T-helper 17 cell (primary cell): Measurements from ENCODE around the gene KRTAP9-9. TPM values are rescaled to one million over a fixed set of nuclear protein-coding genes. Genes with fewer than 3 reads are reported as not detected.
"Not testable (repeated sequence)": the region's sequence is repeated elsewhere in the genome, so short reads cannot be mapped to it uniquely, and the experiment has no call there.

ENCODE experiments used
- ATAC-seq: fragments of 150-1000 bp; cut with Tn5 transposase; 2 replicates; pipeline ENCODE4 v1.10.0; 2021; ENCODE audit warnings: mild to moderate bottlenecking, moderate library complexity
- DNase-seq, 3 donors: peaks; one replicate each; pipeline versions ENCODE4 v3.0.0 to v3.0.0-alpha.2; 2020 to 2021
- H3K9me3 ChIP-seq: one replicate; pipeline ENCODE4 v1.7.0; 2013; ENCODE audit warnings: low read length, mild to moderate bottlenecking; ENCODE audit not compliant: control insufficient read depth, poor library complexity, severe bottlenecking
- H3K27ac Mint-ChIP-seq: one replicate; pipeline ENCODE4 v1.8.0; 2022; ENCODE audit warnings: mild to moderate bottlenecking, moderate library complexity, mixed read lengths
- H3K27me3 Mint-ChIP-seq: one replicate; pipeline ENCODE4 v1.8.0; 2022; ENCODE audit warnings: mixed read lengths
- H3K36me3 Mint-ChIP-seq: one replicate; pipeline ENCODE4 v1.8.0; 2022; ENCODE audit warnings: low read depth, mixed read lengths
- H3K4me1 Mint-ChIP-seq: one replicate; pipeline ENCODE4 v1.8.0; 2022; ENCODE audit warnings: mild to moderate bottlenecking, mixed read lengths
- H3K4me3 Mint-ChIP-seq: one replicate; pipeline ENCODE4 v1.8.0; 2022; ENCODE audit warnings: mild to moderate bottlenecking, moderate library complexity, mixed read lengths
- total RNA-seq, 4 donors: library from RNA in 2 of 4; stranded (reverse) in 2 of 4; gene quantifications; one replicate each; pipeline ENCODE4 v1.2.3 and lab custom pipeline; 2022 to 2026

KRTAP9-9 gene
- total RNA-seq, result not detected
- 0 reads per million in 2 donors for total RNA-seq (lab: John Stamatoyannopoulos, UW)

DNA sequence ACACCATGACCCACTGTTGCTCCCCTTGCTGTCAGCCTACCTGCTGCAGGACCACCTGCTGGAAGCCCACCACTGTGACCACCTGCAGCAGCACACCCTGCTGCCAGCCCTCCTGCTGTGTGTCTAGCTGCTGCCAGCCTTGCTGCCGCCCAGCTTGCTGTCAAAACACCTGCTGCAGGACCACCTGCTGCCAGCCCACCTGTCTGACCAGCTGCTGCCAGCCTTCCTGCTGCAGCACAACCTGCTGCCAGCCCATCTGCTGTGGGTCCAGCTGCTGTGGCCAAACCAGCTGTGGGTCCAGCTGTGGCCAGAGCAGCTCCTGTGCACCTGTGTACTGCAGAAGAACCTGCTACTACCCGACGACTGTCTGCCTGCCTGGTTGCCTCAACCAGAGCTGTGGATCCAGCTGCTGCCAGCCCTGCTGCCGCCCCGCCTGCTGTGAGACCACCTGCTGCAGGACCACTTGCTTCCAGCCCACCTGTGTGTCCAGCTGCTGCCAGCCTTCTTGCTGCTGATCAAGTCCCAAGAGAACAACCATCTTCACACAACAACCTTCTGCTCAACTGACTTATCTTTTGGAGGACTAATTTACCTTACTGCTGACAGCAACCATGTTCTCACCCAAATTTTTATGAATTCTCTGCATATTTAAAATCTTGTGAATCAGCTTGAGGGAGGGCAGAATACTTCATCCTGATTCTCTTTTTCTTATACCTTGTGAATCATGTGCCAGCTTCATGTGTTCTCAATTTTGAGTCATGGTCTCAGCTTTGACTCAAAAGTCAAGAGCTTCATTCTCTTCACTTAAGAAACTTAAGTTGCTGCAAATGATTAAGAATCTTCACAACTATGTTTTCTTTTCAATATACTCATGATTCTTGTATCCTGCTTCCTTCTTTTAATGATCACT is at the start of gene KRTAP9-9:
Gene KRTAP9-9 (plus strand): TSS at position 4 of the 910 bp plus-strand sequence.
- H3K27me3 Mint-ChIP-seq, result peaks cover 56% of the 10 kb centered on the region
- H3K36me3 Mint-ChIP-seq, DNase-seq, ATAC-seq, H3K4me1 Mint-ChIP-seq, H3K9me3 ChIP-seq, H3K4me3 Mint-ChIP-seq, H3K27ac Mint-ChIP-seq: not testable (repeated sequence)

DNA sequence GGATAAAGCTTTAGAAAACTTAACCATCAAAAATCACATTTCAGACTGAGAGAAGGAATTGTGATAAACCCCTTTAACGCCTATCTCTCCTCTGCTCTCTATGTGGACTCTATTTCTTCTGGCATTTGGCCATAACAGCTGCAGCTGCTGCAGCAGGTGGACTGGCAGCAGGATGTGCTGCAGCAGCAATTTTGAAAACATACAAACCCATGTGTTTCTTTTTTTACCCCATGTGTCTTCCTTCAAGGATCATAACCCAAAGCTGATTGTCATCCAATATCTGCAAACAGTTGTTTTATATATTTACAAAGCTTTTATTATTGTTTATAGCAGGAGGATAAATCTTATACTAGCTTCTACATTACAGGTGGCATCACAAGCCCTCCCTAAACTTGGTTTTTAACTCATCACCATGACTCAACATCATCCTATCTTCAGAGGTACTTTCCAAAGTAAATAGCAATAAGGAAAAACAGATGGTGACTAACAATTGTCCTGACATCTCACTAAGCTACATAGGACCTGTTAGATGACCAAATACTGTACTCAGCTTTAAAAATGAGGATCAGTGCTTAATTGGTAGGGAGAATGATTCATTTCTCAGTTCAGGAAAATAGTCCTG is 43.2 kb upstream of the KRTAP9-9 start:
- H3K4me1 Mint-ChIP-seq, result peaks cover 2% of the 10 kb centered on the region
- H3K36me3 Mint-ChIP-seq, result peaks cover 2% of the 10 kb centered on the region
- no peak overlapping the region for H3K27ac Mint-ChIP-seq
- peaks cover 42% of the 10 kb centered on the region for H3K27me3 Mint-ChIP-seq
- no peak for ATAC-seq
- no peak for DNase-seq
- H3K9me3 ChIP-seq, result no peaks in the 10 kb centered on the region
- no peak overlapping the region for H3K4me3 Mint-ChIP-seq

DNA sequence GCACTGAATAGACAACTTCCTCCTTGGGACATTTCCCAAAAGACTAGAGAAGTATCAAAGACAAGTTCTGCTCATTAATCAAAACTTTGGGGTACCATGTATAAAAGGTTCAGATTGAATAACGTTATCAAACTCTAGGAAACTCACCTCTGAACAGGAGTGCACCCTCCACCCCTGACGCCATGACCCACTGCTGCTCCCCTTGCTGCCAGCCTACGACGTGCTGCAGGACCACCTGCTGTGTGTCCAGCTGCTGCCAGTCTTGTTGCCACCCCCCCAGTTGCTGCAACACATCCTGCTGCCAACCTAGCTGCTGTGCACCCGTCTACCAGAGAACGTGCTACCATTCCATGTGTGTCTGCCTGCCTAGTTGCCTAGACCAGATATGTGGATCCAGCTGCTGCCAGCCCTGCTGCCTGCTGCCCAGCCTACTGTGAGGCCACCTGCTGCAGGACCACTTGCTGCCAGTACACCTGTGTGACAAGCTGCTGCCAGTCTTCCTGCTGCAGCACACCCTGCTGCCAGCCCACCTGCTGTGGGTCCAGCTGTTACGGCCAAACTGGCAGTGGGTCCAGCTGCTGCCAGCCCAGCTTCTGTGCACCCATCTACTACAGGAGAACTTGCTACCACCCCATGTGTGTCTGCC is 42.5 kb upstream of the KRTAP9-9 start:
- Mint-ChIP-seq H3K27me3 (peaks cover 42% of the 10 kb centered on the region), H3K27ac (no peak overlapping the region), H3K4me3 (no peak overlapping the region), H3K36me3 (peaks cover 2% of the 10 kb centered on the region), H3K4me1 (peaks cover 2% of the 10 kb centered on the region)
- ATAC-seq (no peak), DNase-seq (no peak)
- no peaks in the 10 kb centered on the region for H3K9me3 ChIP-seq

DNA sequence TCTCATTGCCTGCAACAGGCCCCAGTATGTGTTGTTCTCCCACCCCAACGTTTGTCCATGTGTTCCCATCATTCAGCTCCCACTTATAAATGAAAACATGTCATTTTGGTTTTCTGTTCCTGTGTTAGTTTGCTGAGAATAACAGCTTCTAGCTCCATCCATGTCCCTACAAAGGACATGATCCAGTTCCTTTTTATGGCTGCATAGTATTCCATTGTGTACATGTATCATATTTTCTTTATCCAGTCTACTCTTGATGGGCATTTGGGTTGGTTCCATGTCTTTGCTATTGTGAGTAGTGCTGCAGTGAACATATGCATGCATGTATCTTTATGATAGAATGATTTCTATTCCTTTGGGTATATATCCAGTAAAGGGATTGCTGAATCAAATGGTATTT is 39.5 kb upstream of the KRTAP9-9 start:
- no peak for ATAC-seq
- H3K36me3 Mint-ChIP-seq, result no peaks in the 10 kb centered on the region
- no peak for DNase-seq

DNA sequence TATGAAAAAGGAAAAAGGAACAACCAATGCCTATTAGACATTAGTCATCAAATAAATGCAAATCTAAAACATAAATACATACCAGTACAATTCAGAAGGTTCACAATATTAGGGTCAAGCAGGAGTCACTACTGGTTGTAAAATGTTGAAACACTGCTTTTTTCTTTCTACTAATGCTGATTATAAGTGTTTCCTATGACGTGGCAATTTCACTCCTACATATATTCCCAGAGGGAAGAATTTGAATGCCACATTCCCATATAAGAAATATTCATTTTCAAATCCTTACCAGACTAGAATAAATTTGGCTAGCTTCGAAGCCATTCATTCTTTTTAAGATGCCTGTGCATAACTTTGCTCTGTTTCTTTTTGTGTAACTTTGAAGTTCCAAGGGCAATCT is 31.4 kb upstream of the KRTAP9-9 start:
- Mint-ChIP-seq H3K27me3 (peaks cover 19% of the 10 kb centered on the region), H3K4me1 (no peaks in the 10 kb centered on the region), H3K4me3 (no peak overlapping the region), H3K36me3 (no peaks in the 10 kb centered on the region), H3K27ac (no peak overlapping the region)
- no peaks in the 10 kb centered on the region for H3K9me3 ChIP-seq
- DNase-seq, result no peak
- ATAC-seq, result no peak

More for the DNA sequence above, 39.5 kb upstream of the KRTAP9-9 start:
- H3K9me3 ChIP-seq, result no peaks in the 10 kb centered on the region
- H3K4me1 Mint-ChIP-seq, result peaks cover 2% of the 10 kb centered on the region
- H3K27me3 Mint-ChIP-seq, result peaks cover 26% of the 10 kb centered on the region
- no peak overlapping the region for H3K4me3 Mint-ChIP-seq
- no peak overlapping the region for H3K27ac Mint-ChIP-seq

DNA sequence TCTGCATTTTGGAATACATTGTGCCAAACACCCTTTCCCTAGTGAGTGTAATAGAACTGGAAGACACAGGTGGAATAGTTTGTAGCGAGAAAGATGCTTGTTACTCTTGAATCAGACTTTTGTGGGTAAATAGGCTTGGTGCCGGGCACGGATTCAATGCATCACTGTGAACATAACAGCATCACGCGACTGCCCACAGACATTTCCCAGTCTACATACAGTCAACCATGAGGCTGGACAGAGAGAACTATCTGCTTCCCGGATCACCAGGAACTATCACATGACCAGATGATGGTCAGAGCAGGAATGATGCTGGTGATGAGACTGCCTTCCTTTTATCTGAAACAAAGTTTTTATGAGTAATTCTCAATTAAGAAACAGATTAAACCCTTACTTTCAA is 29.1 kb upstream of the KRTAP9-9 start:
- H3K36me3 Mint-ChIP-seq, result no peaks in the 10 kb centered on the region
- peaks cover 19% of the 10 kb centered on the region for H3K27me3 Mint-ChIP-seq
- H3K4me3 Mint-ChIP-seq, result no peak overlapping the region
- no peaks in the 10 kb centered on the region for H3K9me3 ChIP-seq
- DNase-seq (no peak), ATAC-seq (no peak)
- no peak overlapping the region for H3K27ac Mint-ChIP-seq
- no peaks in the 10 kb centered on the region for H3K4me1 Mint-ChIP-seq

DNA sequence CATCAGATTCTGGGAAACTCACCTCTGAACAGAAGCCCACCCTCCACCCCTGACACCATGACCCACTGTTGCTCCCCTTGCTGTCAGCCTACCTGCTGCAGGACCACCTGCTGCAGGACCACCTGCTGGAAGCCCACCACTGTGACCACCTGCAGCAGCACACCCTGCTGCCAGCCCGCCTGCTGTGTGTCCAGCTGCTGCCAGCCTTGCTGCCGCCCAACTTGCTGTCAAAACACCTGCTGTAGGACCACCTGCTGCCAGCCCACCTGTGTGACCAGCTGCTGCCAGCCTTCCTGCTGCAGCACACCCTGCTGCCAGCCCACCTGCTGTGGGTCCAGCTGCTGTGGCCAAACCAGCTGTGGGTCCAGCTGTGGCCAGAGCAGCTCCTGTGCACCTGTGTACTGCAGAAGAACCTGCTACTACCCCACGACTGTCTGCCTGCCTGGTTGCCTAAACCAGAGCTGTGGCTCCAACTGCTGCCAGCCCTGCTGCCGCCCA is 28.5 kb upstream of the KRTAP9-9 start, which contains the start of gene KRTAP9-2:
Gene KRTAP9-2 (plus strand): TSS at position 51 of the 498 bp plus-strand sequence. CDS start 7 bp downstream, at position 58.
- H3K4me1 Mint-ChIP-seq, H3K4me3 Mint-ChIP-seq, DNase-seq, H3K27ac Mint-ChIP-seq, H3K36me3 Mint-ChIP-seq, ATAC-seq, H3K9me3 ChIP-seq: not testable (repeated sequence)
- H3K27me3 Mint-ChIP-seq, result peaks cover 21% of the 10 kb centered on the region

DNA sequence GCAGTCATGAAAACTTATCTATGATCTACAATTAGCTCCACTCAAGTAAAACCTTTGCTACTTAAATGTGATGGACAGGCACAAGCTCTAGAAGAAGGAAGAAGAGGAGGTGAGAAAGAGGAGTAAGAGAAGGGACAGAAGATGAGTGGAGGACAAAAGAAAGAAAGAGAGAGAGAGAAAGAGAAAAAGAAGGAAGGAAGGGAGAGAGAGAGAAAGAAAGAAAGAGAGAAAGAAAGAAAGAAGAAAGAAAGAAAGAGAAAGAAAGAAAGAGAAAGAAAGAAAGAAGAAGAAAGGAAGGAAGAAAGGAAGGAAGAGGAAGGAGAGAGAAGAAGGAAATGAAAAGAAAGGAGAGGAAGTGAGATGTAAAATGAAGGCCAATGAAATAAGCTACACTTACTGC is 25.1 kb upstream of the KRTAP9-9 start:
- ATAC-seq (no peak), DNase-seq (no peak)
- no peaks in the 10 kb centered on the region for H3K9me3 ChIP-seq
- H3K36me3 Mint-ChIP-seq, result peaks cover 4% of the 10 kb centered on the region
- no peaks in the 10 kb centered on the region for H3K4me1 Mint-ChIP-seq
- H3K27me3 Mint-ChIP-seq, result peaks cover 34% of the 10 kb centered on the region
- H3K27ac Mint-ChIP-seq, result no peak overlapping the region
- H3K4me3 Mint-ChIP-seq, result no peak overlapping the region

DNA sequence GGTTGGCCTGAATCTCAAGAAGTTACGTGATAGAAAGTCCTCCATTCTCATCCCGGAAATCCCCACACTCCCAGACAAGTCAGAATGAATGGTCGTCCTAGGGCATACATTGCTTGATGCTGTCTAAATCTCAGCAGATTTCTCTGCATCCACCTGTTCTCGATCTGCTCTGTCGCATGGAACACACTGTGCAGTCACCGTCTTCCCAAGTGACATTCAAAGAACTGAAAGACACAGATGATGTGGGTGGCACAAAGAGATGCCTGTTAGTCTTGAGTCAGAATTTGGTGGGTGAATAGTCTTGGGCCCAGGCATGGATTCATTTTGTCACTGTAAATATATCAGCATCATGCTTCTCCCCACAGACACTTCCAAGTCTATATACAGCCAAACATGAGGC is 23.5 kb upstream of the KRTAP9-9 start:
- ATAC-seq (no peak), DNase-seq (no peak)
- H3K27ac Mint-ChIP-seq, result no peak overlapping the region
- H3K36me3 Mint-ChIP-seq, result peaks cover 4% of the 10 kb centered on the region
- H3K4me1 Mint-ChIP-seq, result peaks cover 3% of the 10 kb centered on the region
- H3K4me3 Mint-ChIP-seq, result no peak overlapping the region
- H3K27me3 Mint-ChIP-seq, result peaks cover 39% of the 10 kb centered on the region
- H3K9me3 ChIP-seq, result no peaks in the 10 kb centered on the region

DNA sequence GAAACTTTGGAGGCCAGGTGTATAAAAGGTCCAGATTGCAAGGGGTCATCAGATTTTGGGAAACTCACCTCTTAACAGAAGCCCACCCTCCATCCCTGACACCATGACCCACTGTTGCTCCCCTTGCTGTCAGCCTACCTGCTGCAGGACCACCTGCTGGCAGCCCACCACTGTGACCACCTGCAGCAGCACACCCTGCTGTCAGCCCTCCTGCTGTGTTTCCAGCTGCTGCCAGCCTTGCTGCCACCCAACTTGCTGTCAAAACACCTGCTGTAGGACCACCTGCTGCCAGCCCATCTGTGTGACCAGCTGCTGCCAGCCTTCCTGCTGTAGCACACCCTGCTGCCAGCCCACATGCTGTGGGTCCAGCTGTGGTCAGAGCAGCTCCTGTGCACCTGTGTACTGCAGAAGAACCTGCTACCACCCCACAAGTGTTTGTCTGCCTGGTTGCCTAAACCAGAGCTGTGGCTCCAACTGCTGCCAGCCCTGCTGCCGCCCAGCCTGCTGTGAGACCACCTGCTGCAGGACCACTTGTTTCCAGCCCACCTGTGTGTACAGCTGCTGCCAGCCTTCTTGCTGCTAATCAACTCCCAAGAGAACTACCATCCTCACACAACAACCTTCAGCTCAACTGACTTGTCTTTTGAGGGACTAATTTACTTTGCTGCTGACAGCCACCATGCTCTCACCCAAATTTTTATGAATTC is 22.6 kb upstream of the KRTAP9-9 start, which contains the start of gene KRTAP9-3:
Gene KRTAP9-3 (plus strand): TSS at position 51 of the 707 bp plus-strand sequence. CDS start 53 bp downstream, at position 104.
- H3K27me3 Mint-ChIP-seq, result peaks cover 43% of the 10 kb centered on the region
- H3K27ac Mint-ChIP-seq, result not testable (repeated sequence)

DNA sequence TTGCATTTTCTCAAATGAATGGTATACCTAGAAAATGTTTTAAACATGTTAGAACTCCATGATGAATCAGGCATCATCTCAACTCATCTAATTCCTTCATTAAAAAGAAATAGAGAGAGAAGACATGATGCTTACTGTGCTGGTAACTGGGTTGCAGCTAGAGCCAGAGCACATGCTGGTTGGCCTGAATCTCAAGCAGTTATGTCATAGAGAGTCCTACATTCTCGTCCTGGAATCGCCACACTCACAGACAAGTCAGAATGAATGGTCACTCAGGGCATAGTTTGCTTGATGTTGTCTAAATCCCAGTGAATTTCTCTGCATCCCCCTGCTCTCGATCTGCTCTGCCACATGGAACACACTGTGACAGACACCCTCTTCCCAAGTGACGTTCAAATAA is 18.1 kb upstream of the KRTAP9-9 start:
- not testable (repeated sequence) for H3K4me3 Mint-ChIP-seq, ATAC-seq, H3K4me1 Mint-ChIP-seq, H3K27ac Mint-ChIP-seq, H3K9me3 ChIP-seq, DNase-seq, H3K36me3 Mint-ChIP-seq
- H3K27me3 Mint-ChIP-seq, result peaks cover 46% of the 10 kb centered on the region

More for the DNA sequence above, 22.6 kb upstream of the KRTAP9-9 start, which contains the start of gene KRTAP9-3:
- ATAC-seq, DNase-seq, H3K4me1 Mint-ChIP-seq, H3K36me3 Mint-ChIP-seq, H3K9me3 ChIP-seq, H3K4me3 Mint-ChIP-seq: not testable (repeated sequence)

DNA sequence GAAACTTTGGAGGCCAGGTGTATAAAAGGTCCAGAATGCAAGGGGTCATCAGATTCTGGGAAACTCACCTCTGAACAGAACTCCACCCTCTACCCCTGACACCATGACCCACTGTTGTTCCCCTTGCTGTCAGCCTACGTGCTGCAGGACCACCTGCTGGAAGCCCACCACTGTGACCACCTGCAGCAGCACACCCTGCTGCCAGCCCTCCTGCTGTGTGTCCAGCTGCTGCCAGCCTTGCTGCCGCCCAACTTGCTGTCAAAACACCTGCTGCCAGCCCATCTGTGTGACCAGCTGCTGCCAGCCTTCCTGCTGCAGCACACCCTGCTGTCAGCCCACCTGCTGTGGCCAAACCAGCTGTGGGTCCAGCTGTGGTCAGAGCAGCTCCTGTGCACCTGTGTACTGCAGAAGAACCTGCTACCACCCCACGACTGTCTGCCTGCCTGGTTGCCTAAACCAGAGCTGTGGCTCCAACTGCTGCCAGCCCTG is 17.2 kb upstream of the KRTAP9-9 start, which contains the start of gene KRTAP9-8:
Gene KRTAP9-8 (plus strand): TSS at position 51 of the 489 bp plus-strand sequence. CDS start 53 bp downstream, at position 104.
- not testable (repeated sequence) for H3K9me3 ChIP-seq, H3K36me3 Mint-ChIP-seq, DNase-seq, H3K4me1 Mint-ChIP-seq, H3K4me3 Mint-ChIP-seq, ATAC-seq, H3K27ac Mint-ChIP-seq
- H3K27me3 Mint-ChIP-seq, result peaks cover 41% of the 10 kb centered on the region
